HCEC 1CT (cell line): ENCODE data around the gene CEP290.
"Not testable (repeated sequence)": the region's sequence is repeated elsewhere in the genome, so short reads cannot be mapped to it uniquely, and the experiment has no call there.

ENCODE experiments used
- DNase-seq: peaks from one replicate; pipeline ENCODE4 v3.0.0-alpha.2; 2017

The CEP290 gene

DNA sequence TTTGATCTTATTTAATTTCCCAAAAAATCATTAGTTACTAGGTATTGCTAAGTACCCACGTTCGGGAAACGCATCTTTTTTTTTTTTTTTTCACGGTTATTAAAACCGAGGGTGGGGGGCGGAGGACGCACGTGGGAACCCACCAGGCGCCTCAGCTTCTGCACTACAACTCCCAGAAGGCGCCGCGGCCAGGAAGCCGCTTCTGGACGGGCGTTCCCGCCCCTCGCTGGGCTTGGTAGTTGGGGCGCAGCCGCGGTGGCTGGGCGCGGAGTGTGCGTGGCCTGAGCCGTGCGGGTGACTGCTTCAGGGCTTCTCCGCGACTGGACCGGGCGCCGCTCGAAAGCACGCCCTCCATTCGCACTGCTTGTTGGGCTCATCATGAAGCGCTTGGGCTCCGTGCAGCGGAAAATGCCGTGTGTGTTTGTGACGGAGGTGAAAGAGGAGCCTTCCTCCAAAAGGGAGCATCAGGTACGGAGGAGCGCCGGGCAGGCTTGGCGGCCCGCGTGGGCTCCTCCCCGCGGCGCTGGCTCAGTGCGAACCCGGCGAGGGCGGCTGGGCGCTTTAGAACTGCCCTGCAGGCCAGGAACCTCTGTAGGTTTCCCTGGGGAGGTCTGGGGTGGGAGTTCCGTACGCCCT, 106.5 kb downstream of the CEP290 start:
- DNase-seq = peak; percentile 79

DNA sequence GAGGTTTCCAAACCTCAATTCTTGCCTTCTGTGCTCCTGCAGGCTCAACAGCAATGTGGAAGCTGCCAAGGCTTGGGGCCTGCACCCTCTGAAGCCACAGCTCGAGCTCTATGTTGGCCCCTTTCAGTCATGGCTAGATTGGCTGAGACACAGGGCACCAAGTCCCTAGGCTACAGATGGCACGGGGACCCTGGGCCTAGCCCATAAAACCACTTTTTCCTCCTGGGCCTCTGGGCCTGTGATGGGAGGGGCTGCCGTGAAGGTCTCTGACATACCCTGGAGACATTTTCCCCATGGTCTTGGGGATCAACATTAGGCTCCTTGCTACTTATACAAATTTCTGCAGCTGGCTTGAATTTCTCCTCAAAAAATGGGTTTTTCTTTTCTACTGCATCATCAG, 110.7 kb downstream of the CEP290 start:
- not testable (repeated sequence) for DNase-seq

DNA sequence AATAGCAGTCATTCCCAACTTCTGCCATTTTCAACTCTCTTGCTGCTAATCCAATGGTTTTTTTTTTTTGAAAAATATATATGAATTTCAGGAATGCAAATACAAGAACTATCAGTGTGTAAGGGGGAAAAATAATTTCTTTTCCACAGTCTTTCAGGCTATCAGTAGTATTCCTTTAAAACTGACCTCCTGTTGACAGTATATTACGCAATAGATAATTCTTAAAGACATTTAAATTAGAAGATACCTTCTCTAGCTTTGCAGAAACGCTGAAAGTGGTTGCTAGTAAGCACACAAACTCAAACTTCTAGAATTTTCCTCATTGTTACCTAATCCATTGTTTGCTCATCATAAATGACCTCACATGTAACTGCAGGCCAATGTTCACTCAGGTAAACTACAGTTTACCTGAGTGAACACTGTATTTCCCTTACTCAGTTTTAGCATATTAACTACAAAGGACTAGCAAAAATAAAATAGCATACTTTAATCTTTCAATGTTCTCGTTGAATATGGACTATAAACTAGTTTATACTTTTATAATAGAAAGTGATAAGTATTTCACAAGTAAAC, 112.7 kb downstream of the CEP290 start, which contains the start of gene C12orf50:
Gene C12orf50, minus strand, starts transcription at position 309 of the 573 bp plus-strand sequence. CDS start 2,439 bp downstream, outside the sequence.
- no peak for DNase-seq

DNA sequence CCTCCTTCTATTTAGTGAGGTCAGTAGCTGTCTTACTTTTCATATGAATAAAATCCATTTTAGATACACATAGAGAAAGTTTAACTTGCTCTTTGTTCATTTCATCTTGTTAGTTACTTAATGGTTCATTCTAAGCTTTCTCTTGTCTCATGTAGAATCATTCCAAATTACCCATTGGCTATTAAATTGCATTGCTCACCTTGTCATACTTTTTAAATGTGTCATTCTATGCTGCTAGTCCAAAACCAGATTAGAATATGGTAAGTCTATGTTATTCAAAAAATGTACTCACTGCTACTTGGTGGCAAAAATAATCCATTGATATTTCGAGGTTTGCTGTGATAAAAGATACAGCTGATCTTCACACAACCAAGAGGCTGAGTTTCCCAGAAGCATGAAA, 115.7 kb downstream of the CEP290 start:
- no peak for DNase-seq

DNA sequence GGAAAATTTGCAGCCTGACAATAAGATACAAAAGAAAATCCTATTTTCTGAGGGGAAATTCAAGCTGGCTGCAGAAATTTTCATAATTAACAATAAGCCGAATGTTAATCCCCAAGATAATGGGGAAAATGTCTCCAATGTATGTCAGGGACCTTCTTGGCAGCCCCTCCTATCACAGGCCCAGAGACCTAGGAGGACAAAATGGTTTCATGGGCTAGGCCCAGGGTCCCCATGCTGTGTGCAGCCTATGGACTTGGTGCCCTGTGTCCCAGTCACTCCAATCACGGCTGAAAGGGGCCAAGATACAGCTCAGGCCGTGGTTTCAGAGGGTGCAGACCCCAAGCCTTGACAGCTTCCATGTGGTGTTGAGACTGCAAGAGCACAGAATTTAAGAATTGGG, 123.9 kb downstream of the CEP290 start:
- DNase-seq = no peak

DNA sequence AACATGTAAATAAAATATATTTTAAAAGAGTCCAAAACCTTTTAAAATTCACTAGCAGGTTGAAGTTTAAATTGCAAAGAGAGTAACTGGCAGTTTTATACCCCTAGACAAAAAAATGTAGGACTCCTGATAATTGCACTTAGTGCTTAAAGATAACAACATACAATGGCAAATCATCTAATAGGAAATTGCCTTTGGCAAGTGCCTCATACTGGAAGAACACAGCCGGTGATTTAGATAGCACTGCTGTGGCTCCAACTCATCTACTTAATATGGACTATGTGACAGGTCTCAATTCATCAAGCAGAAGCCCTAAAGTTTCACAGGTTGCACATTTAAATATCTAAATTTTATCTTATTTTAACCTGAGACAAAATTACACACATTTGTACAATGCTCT, 126.1 kb downstream of the CEP290 start:
- DNase-seq = no peak

DNA sequence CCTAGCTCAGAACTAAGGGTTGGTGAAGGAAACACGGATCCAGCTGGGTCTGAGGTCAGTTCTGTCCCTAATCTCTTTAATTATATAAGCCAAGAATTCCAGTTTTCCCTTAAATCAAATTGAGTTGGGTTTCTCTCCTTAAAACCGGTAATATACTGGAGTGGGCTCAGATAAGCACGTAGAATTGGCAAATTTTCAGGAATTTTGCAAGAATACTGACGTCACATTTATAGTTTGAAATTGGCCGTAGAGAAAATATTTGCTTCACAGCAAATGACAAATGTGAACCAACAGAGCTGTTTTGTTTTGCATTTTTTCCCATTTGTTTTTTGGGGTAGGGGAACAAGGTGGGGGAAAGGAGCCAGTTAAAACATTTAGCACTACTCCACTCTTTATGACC, 130.1 kb downstream of the CEP290 start:
- DNase-seq = no peak

DNA sequence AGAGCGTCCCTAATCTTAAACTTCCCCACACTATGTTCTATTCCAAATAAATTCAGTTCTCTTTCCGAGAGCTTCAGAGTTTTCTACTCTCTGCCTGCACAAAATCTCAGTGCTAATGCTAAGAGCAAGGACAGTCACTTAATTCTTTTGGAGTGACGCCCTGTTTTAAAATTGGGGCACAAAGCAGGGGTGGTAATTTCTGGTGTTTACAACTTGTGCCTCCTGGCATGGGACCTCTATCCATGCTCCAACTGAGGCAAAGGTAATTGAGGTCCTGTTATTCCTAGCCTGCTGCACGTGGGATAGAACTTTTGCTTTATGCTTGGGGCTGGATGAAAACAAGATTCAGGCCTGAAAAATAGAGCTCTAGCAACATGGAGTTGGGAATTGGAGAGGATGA, 135.5 kb downstream of the CEP290 start:
- no peak for DNase-seq

DNA sequence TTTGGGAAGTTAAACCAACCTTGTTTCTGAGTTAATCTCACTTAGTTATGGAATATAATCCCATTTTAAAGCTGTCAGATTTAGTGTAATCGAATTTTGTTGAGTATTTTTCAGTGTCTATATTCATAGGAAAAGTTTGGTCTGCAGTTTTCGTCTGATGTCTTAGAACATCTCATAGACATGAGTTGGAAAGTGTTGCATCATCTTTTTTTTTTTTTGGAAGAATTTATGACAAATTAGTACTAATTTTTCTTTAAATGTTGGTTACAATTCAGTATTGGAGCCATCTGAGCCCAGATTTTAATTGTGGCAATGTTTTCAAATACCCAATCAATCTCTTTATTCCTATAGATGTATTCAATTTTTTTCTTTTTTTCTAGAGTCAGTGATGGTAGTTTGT, 140.6 kb downstream of the CEP290 start:
- DNase-seq = no peak
